Measurements from ENCODE around the gene ATF7IP2. TPM values are rescaled to one million over a fixed set of nuclear protein-coding genes. Genes with fewer than 3 reads are reported as not detected.
A peak's percentile ranks its signal among the peaks of the same experiment; 100 is the strongest.
"Not testable (repeated sequence)": the region's sequence is repeated elsewhere in the genome, so short reads cannot be mapped to it uniquely, and the experiment has no call there.

Gene ATF7IP2
- polyA plus RNA-seq, 6 donors from 2014 or later = 67.9 to 172 (median 110) TPM

DNA sequence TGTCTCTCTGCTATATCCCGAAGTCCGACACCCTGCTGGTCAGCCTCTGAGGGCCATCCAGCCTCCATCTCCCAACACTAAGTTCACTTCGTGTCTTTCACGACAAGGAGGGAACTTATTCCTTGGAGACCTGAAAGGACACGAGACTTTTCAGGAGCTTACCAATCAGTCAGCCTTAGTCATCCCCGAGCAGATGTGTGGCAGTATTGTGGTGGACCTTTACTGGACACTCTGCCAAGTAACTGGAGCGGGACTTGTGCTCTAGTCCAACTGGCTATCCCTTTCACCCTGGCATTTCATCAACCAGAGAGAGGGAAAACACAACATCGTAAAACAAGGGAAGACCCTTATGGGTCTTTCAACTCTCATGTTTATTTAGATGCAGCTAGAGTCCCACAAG lies 107.4 kb downstream of the ATF7IP2 start:
- no peak overlapping the region for H3K27ac Mint-ChIP-seq
- H3K36me3 Mint-ChIP-seq = peaks cover 0 to 15% of the 10 kb centered on the region in 2 donors
- no peak overlapping the region for H3K4me3 Mint-ChIP-seq
- no peaks in the 10 kb centered on the region for H3K27me3 Mint-ChIP-seq
- ATAC-seq (ENCODE audit: low read depth in 2 of 2) (no peak), DNase-seq (no peak)
- peaks cover 0 to 34% (median 27%) of the 10 kb centered on the region in 7 donors for H3K9me3 Mint-ChIP-seq
- H3K4me1 Mint-ChIP-seq = peaks cover 0 to 3% (median 0%) of the 10 kb centered on the region in 3 donors

DNA sequence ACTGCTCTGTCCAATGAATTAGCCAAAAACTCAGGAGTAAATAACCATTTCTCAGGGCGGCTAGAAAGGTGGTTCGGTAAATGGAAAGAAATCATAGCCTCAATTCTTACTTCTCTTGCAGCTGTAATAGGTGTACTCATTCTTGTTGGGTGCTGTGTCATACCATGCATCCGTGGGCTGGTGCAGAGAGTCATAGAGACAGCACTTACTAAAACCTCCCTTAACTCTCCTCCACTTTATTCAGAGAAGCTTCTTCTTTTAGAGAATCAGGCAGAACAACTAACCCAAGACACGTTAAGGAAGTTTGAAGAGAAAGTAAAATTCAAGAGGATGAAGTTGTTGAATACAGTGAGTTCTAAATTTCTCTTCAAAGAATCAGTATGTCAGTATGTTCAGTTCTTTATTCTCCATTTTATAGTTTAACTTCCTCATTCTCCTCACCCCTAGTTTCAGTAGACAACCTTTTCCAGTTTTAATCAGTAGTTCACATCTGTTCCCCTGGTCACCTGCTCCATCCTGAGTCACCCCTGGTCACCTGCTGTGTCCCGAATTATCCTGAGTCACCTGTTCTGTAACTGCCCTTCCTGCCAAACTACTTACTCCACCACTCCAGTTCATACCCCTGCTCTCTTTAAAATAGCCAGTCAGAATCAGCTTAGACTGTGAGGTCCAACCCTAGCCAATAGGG lies 108.6 kb downstream of the ATF7IP2 start:
- Mint-ChIP-seq H3K27ac (peak overlapping the region in 3 of 6 donors; percentile 34 to 90 (median 60)), H3K4me3 (no peak overlapping the region), H3K36me3 (peaks cover 0 to 15% of the 10 kb centered on the region in 2 donors), H3K9me3 (peaks cover 0 to 34% (median 27%) of the 10 kb centered on the region in 7 donors), H3K4me1 (peaks cover 0 to 3% (median 0%) of the 10 kb centered on the region in 3 donors), H3K27me3 (no peaks in the 10 kb centered on the region)
- ATAC-seq (ENCODE audit: low read depth in 2 of 2) (no peak), DNase-seq (no peak)

DNA sequence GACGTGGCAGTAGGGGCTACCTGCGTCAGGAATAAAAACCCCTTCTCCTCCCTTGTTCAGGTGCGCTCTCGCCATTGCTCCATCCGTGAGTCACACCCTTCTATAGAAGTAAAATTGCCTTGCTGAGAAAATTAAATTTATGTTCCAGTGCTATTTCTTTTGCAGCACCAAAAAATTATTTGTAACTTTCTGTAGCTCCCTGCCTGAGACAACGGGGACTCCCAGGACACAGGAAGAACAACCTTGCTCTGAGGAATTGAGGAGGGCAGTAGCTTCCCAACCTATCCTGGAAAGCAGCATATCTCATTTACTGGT lies 109.1 kb downstream of the ATF7IP2 start:
- no peaks in the 10 kb centered on the region for H3K27me3 Mint-ChIP-seq
- H3K36me3 Mint-ChIP-seq = peaks cover 0 to 15% of the 10 kb centered on the region in 2 donors
- peaks cover 0 to 34% (median 27%) of the 10 kb centered on the region in 7 donors for H3K9me3 Mint-ChIP-seq
- no peak overlapping the region for H3K4me3 Mint-ChIP-seq
- DNase-seq (no peak), ATAC-seq (ENCODE audit: low read depth in 2 of 2) (no peak)
- H3K27ac Mint-ChIP-seq = peak overlapping the region in 1 of 6 donors; percentile 90
- peaks cover 0 to 3% (median 0%) of the 10 kb centered on the region in 3 donors for H3K4me1 Mint-ChIP-seq

DNA sequence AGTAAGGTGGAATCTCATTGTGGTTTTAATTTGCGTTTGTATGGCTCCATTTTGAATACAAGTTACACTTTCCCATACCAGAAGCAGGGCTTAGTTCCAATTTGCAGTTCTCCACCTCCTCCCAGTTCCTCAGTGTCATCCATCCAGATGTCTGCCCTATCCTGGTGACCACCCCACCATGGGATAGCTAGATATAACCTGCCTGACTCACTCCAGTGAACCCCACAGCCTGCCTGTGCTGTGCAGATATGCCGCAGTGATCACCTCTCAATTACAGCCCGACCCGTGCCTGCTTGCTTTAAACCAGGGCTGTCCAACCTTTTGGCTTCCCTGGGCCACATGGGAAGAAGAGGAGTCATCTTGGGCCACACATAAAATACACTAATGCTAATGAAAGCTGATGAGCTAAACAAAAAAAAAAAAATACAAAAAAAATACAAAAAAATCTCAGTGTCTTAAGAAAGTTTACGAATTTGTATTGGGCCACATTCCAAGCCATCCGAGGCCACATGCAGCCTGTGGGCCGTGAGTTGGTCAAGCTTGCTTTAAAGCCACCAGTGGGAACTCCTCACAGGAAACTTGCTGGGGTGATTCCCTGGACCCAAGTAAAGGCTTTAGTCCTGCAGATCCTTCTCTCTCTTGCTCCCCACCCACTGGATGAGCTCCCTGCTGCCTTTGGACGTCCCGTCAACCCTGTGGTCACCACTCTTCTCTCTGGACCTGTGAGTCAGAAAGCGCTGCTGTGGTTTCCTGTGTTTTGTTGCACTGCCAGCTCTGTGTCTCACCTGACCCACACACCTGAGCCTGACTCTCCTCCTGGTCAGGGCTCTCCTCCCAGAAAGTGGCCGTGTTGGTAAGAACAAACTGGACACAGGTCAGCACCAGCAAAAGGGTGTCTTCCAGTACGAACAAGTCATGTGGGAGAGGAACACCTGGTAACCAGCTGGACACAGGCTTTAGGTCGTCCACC lies 111.6 kb downstream of the ATF7IP2 start:
- Mint-ChIP-seq H3K4me1 (peaks cover 8 to 23% (median 13%) of the 10 kb centered on the region in 3 donors), H3K27me3 (no peaks in the 10 kb centered on the region), H3K9me3 (peaks cover 0 to 34% (median 27%) of the 10 kb centered on the region in 7 donors), H3K27ac (no peak overlapping the region), H3K4me3 (peak overlapping the region in 1 of 8 donors; percentile 53), H3K36me3 (peaks cover 0 to 15% of the 10 kb centered on the region in 2 donors)
- ATAC-seq (ENCODE audit: low read depth in 2 of 2) (no peak), DNase-seq (no peak)

DNA sequence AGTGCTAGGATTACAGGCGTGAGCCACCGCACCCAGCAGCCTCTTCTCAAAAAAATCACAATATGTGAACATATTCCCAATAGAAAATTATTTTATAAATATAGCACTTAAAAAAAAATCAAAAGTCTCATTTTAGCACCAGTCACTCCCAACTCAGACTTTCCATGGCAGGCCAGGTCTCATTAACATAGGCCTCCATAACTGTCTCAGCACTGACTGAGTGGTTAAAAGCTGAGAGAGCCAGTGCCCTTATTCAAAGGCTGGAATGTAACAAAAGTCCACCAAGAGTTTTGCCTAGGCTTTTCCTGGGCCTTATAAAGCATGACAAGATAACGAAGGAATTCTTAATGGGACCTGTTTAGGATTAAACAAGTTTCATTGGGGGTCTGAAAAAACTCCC lies 114.7 kb downstream of the ATF7IP2 start:
- no peak for ATAC-seq (ENCODE audit: low read depth in 2 of 2)
- peak overlapping the region in 3 of 8 donors; percentile 30 to 66 (median 54) for H3K4me3 Mint-ChIP-seq
- H3K27me3 Mint-ChIP-seq = no peaks in the 10 kb centered on the region
- peaks cover 0 to 2% of the 10 kb centered on the region in 2 donors for H3K36me3 Mint-ChIP-seq
- DNase-seq = no peak
- peaks cover 16 to 29% (median 29%) of the 10 kb centered on the region in 3 donors for H3K4me1 Mint-ChIP-seq
- H3K9me3 Mint-ChIP-seq = peaks cover 0 to 11% (median 7%) of the 10 kb centered on the region in 7 donors
- peak overlapping the region in 1 of 6 donors; percentile 68 for H3K27ac Mint-ChIP-seq

DNA sequence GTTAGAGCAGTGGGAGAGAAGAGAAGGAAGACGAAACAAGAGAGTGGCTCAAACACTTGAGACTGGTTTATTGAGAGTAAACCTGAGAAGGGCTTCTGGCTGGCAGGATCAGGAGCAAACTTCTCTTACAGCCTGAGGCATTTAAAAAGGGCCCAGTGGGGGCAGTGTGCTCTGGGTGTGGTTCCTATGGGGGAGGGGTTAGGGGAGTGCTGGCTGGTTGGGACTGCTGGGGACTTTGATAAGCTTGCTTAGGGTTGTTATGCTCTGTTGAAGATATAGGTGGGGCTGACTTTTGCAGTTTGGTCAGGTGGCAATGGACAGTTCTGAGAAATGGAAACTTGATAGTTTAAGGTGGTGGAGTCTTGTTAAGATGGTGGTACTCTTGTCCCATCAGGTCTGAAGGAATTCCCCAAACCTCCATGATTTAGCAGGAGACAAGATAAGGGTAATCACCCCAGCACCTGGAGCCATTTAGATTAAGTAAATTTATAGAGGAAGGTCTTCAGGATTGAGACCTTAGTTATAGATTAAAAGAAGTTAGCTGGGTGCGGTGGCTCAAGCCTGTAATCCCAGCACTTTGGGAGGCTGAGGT lies 115.3 kb downstream of the ATF7IP2 start:
- Mint-ChIP-seq H3K27me3 (no peaks in the 10 kb centered on the region), H3K36me3 (no peaks in the 10 kb centered on the region), H3K4me1 (peaks cover 16 to 29% (median 29%) of the 10 kb centered on the region in 3 donors), H3K9me3 (peaks cover 0 to 7% (median 3%) of the 10 kb centered on the region in 7 donors), H3K4me3 (peak overlapping the region in 4 of 8 donors; percentile 2 to 54 (median 35)), H3K27ac (peak overlapping the region in 3 of 6 donors; percentile 6 to 68 (median 39))
- DNase-seq (no peak), ATAC-seq (ENCODE audit: low read depth in 2 of 2) (peak; percentile 71 to 74)

DNA sequence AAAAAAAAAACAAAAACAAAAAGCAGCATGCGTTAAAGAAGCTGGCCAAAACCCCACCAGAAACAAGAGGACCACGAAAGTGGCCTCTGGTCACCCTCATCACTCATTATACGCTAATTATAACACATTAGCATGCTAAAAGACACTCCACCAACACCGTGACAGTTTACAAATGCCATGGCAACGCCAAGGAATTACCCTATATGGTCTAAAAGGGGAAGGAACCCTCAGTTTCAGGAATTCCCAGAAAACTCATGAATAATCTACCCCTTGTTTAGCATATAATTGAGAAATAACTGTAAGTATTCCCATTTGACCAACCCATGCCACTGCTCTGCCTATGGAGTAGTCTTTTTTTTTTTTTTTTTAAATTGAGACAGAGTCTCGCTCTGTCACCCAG lies 116.9 kb downstream of the ATF7IP2 start:
- H3K27me3 Mint-ChIP-seq = no peaks in the 10 kb centered on the region
- no peak overlapping the region for H3K4me3 Mint-ChIP-seq
- peaks cover 0 to 2% (median 0%) of the 10 kb centered on the region in 7 donors for H3K9me3 Mint-ChIP-seq
- ATAC-seq (ENCODE audit: low read depth in 2 of 2) = peak in 1 of 2 donors; percentile 14
- no peaks in the 10 kb centered on the region for H3K36me3 Mint-ChIP-seq
- peaks cover 16 to 29% (median 29%) of the 10 kb centered on the region in 3 donors for H3K4me1 Mint-ChIP-seq
- peak overlapping the region in 3 of 6 donors; percentile 40 to 82 (median 52) for H3K27ac Mint-ChIP-seq
- no peak for DNase-seq

DNA sequence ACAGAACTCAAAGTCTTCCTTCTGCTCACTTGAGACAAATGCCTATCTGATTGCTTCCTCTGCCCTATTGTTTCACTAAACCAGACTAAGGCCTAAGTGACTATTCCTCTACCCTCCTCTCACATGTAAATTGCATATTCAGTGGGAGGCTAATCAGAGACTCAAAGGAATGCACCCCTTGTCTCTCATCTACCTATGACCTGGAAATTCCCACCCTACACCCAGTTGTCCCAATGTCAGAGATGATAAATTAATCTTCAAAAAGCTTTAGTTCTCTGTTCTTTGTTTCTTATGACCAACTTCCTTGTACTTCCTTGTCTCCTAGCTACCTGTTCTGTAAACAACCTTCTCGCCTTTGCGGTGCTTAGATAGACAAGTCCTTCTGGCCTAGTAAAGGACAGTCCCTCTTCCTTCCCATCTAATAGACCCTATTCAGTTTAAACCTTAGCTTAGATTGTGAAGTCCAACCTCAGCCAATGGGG lies 118.6 kb downstream of the ATF7IP2 start:
- Mint-ChIP-seq H3K9me3 (peaks cover 0 to 2% (median 0%) of the 10 kb centered on the region in 7 donors), H3K27me3 (no peaks in the 10 kb centered on the region), H3K36me3 (no peaks in the 10 kb centered on the region), H3K27ac (peak overlapping the region in 5 of 6 donors; percentile 11 to 54 (median 41)), H3K4me1 (peaks cover 17 to 31% (median 30%) of the 10 kb centered on the region in 3 donors), H3K4me3 (no peak overlapping the region)
- DNase-seq = no peak
- peak; percentile 64 to 72 for ATAC-seq (ENCODE audit: low read depth in 2 of 2)

DNA sequence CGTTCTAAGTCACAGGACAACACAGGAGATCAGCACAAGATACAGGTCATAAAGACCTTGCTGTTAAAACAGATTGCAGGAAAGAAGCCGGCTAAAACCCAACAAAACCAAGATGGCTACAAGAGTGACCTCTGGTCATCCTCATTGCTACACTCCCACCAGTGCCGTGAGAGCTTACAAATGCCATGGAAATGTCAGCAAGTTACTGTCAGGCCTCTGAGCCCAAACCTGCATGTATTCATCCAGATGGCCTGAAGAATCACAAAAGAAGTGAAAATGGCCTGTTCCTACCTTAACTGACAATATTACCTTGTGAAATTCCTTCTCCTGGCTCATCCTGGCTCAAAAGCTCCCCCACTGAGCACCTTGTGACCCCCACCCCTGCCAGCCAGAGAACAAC lies 119.4 kb downstream of the ATF7IP2 start:
- not testable (repeated sequence) for ATAC-seq (ENCODE audit: low read depth in 2 of 2); DNase-seq; H3K27me3 Mint-ChIP-seq; H3K9me3 Mint-ChIP-seq; H3K36me3 Mint-ChIP-seq; H3K4me3 Mint-ChIP-seq
- Mint-ChIP-seq H3K27ac (peak overlapping the region in 4 of 6 donors; percentile 32 to 90 (median 54)), H3K4me1 (peaks cover 21 to 36% (median 33%) of the 10 kb centered on the region in 3 donors)

DNA sequence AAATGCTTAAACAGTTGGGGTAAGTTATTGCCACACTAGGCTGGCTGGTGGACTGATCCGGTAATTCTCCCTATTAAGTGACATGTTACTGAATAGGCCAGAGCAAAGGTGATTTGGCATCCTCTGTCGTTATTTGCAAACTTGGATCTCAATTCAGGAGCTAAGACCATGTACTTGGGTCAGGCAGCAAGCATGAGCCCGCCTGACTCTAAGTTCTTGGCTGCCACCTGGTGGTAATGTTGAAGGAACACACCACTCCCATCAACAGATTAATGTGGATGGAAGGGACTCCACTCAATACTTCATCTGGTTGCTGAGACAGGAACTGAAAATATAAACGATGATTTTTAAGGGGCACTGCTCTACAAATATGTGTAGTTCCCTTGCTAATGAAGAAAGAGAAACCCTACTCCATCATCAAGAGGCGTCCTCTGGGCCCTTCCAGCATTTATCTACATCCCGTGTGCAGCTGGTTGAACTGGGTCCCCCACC lies 123.7 kb downstream of the ATF7IP2 start:
- H3K4me1 Mint-ChIP-seq = peaks cover 7 to 14% (median 10%) of the 10 kb centered on the region in 3 donors
- no peaks in the 10 kb centered on the region for H3K36me3 Mint-ChIP-seq
- no peaks in the 10 kb centered on the region for H3K9me3 Mint-ChIP-seq
- no peaks in the 10 kb centered on the region for H3K27me3 Mint-ChIP-seq
- peak; percentile 97 to 98 for ATAC-seq (ENCODE audit: low read depth in 2 of 2)
- peak; percentile 71 for DNase-seq
- H3K27ac Mint-ChIP-seq = peak overlapping the region in 3 of 6 donors; percentile 1 to 68 (median 62)
- H3K4me3 Mint-ChIP-seq = no peak overlapping the region

DNA sequence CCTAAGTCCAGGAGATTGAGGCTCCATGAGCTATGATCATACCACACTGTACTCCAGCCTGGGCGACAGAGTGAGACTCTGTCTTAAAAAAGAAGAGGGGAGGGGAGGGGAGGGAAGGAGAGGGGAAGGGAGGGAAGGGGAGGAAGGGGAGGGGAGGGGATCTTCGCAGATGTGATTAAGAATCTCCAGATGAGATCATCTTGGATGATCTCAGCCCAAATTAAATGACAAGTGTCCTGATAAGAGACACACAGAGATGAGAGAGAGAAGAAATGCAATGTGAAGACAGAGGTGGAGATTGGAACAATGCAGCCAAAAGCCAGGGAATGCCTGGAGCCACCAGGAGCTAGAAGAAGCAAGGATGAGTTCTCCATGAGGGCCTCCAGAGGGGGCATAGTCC lies 124.4 kb downstream of the ATF7IP2 start:
- peak overlapping the region in 1 of 6 donors; percentile 68 for H3K27ac Mint-ChIP-seq
- H3K36me3 Mint-ChIP-seq = no peaks in the 10 kb centered on the region
- no peaks in the 10 kb centered on the region for H3K27me3 Mint-ChIP-seq

DNA sequence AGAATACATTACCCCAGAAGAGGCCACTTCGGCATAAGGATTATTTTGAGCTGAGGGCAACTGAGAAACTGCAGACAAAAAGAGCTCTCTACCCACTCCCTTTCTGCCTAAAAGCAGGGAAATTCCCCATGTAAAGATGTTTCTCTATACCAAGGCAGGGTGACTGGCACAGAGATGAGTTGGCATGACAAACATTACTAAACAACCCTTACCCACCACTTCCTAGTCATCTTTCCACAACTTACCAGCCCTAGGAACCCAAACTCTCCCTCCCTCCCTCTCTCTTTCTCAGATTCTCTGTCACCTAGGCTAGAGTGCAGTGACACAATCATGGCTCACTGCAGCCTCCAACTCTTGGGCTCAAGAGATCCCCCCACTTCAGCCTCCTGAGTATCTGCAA lies 126.0 kb downstream of the ATF7IP2 start:
- Mint-ChIP-seq H3K4me3 (no peak overlapping the region), H3K27ac (no peak overlapping the region), H3K4me1 (peaks cover 6 to 19% (median 8%) of the 10 kb centered on the region in 3 donors), H3K9me3 (no peaks in the 10 kb centered on the region), H3K27me3 (no peaks in the 10 kb centered on the region), H3K36me3 (no peaks in the 10 kb centered on the region)
- no peak for ATAC-seq (ENCODE audit: low read depth in 2 of 2)
- no peak for DNase-seq

More for the DNA sequence above, 124.4 kb downstream of the ATF7IP2 start:
- no peak for ATAC-seq (ENCODE audit: low read depth in 2 of 2)
- peaks cover 6 to 16% (median 8%) of the 10 kb centered on the region in 3 donors for H3K4me1 Mint-ChIP-seq
- H3K4me3 Mint-ChIP-seq = no peak overlapping the region
- DNase-seq = no peak
- no peaks in the 10 kb centered on the region for H3K9me3 Mint-ChIP-seq

Data from naive B cell (primary cell).